OCI-LY1 (cell line): Measurements from ENCODE around the gene PGAM5.
A peak's percentile ranks its signal among the peaks of the same experiment; 100 is the strongest.

ENCODE experiments used
- H2AFZ ChIP-seq: fragments of 200-600 bp; sonication (generic), shearing (Covaris generic); 2 replicates; pipeline ENCODE4 v1.6.0; 2014; ENCODE audit warnings: antibody characterized with exemption, mild to moderate bottlenecking, low read length
- H3F3A ChIP-seq: fragments of 200-600 bp; sonication (generic), shearing (Covaris generic); 2 replicates; pipeline ENCODE4 v1.6.0; 2014; ENCODE audit warnings: mild to moderate bottlenecking, antibody characterized with exemption, low read length, moderate library complexity; ENCODE audit not compliant: insufficient read depth
- H3K27ac ChIP-seq: fragments of 200-600 bp; sonication (generic); 2 replicates; pipeline ENCODE4 v1.5.1; 2014; ENCODE audit warnings: low read length, mixed run types, mild to moderate bottlenecking, low read depth; ENCODE audit not compliant: poor library complexity, severe bottlenecking
- H3K27me3 ChIP-seq: fragments of 200-600 bp; sonication (generic); 2 replicates; pipeline ENCODE4 v1.6.0; 2014; ENCODE audit warnings: antibody characterized with exemption, mild to moderate bottlenecking, low read length, moderate library complexity; ENCODE audit not compliant: insufficient read depth
- H3K36me3 ChIP-seq: fragments of 200-600 bp; sonication (generic); 2 replicates; pipeline ENCODE4 v1.6.1; 2014; ENCODE audit warnings: mild to moderate bottlenecking, antibody characterized with exemption, low read length, moderate library complexity, mixed read lengths; ENCODE audit not compliant: insufficient read depth
- H3K4me1 ChIP-seq: fragments of 200-600 bp; sonication (generic); 2 replicates; pipeline ENCODE4 v1.5.1; 2014; ENCODE audit warnings: mild to moderate bottlenecking, low read length, moderate library complexity; ENCODE audit not compliant: insufficient read depth, severe bottlenecking
- H3K4me2 ChIP-seq: fragments of 200-600 bp; sonication (generic), shearing (Covaris generic); 2 replicates; pipeline ENCODE4 v1.6.1; 2014; ENCODE audit warnings: low read length
- H3K4me3 ChIP-seq: fragments of 200-600 bp; sonication (generic); 2 replicates; pipeline ENCODE4 v1.5.1; 2014; ENCODE audit warnings: low read length, low read depth, mild to moderate bottlenecking, mixed read lengths; ENCODE audit not compliant: poor library complexity, severe bottlenecking
- H3K79me2 ChIP-seq: fragments of 200-600 bp; shearing (Covaris generic); 2 replicates; pipeline ENCODE4 v1.6.1; 2016; ENCODE audit warnings: mixed run types, low read length, mixed read lengths; ENCODE audit not compliant: insufficient read depth
- H3K9ac ChIP-seq: fragments of 200-600 bp; sonication (generic), shearing (Covaris generic); 2 replicates; pipeline ENCODE4 v1.6.1; 2014; ENCODE audit warnings: mild to moderate bottlenecking, low read length, mixed read lengths
- H3K9me2 ChIP-seq: fragments of 200-600 bp; sonication (generic), shearing (Covaris generic); 2 replicates; pipeline ENCODE4 v1.6.1; 2014; ENCODE audit warnings: low read depth, mild to moderate bottlenecking, low read length, mixed read lengths
- H3K9me3 ChIP-seq: fragments of 200-600 bp; shearing (Covaris generic); 2 replicates; pipeline ENCODE4 v1.6.1; 2014; ENCODE audit warnings: low read length, mixed read lengths
- H4K20me1 ChIP-seq: fragments of 200-600 bp; sonication (generic), shearing (Covaris generic); 2 replicates; pipeline ENCODE4 v1.6.0; 2016; ENCODE audit warnings: mild to moderate bottlenecking, low read length; ENCODE audit not compliant: insufficient read depth
- EZH2 ChIP-seq: fragments of 200-600 bp; sonication (generic), shearing (Covaris generic); IDR thresholded peaks from 2 replicates; pipeline ENCODE4 v1.8.0; 2017; ENCODE audit warnings: borderline replicate concordance, mixed run types, mild to moderate bottlenecking, antibody characterized with exemption, low read length, moderate library complexity, mixed read lengths
- TF ChIP-seq, protein P1 (sequence below): fragments of 200-600 bp; sonication (generic), shearing (Covaris generic); IDR thresholded peaks from 2 replicates; pipeline ENCODE4 v1.5.1; 2017; ENCODE audit warnings: mild to moderate bottlenecking, antibody characterized with exemption, low read length, moderate library complexity, mixed read lengths

PGAM5 gene

DNA sequence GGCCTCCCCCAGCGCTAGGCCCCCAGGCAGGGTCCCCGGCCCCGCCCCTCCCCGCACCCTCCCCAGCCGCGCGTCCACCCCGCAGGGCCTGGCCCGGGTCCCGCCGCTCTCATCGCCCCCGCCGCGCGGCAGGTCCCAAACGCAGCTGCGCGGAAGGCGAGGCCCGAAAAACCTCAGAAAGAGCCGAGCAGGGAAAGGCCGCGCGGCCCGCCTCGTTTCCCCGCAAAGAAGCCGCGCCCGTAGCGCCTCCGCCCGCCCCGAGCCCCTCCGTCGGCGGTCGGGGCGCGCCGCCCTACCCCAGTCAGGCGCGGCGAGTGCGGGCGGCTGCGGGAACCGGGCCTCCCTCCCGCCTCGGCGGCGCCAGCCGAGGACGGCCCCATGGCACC, 23.8 kb upstream of the PGAM5 start:
- Histone ChIP-seq H3K9ac (peak overlapping the region; percentile 97), H4K20me1 (no peaks in the 10 kb centered on the region), H3K9me2 (no peaks in the 10 kb centered on the region), H3K9me3 (no peaks in the 10 kb centered on the region), H3F3A (peaks cover 4% of the 10 kb centered on the region; the same call in 1 of the 2 replicates), H2AFZ (no peak overlapping the region), H3K27ac (peak overlapping the region; percentile 18), H3K4me2 (peak overlapping the region; percentile 56), H3K4me1 (peaks cover 22% of the 10 kb centered on the region), H3K79me2 (peaks cover 35% of the 10 kb centered on the region), H3K4me3 (peak overlapping the region; percentile 97), H3K27me3 (no peaks in the 10 kb centered on the region), H3K36me3 (peaks cover 41% of the 10 kb centered on the region)
- TF ChIP-seq EZH2, result no peak
- TF ChIP-seq, protein P1, sequence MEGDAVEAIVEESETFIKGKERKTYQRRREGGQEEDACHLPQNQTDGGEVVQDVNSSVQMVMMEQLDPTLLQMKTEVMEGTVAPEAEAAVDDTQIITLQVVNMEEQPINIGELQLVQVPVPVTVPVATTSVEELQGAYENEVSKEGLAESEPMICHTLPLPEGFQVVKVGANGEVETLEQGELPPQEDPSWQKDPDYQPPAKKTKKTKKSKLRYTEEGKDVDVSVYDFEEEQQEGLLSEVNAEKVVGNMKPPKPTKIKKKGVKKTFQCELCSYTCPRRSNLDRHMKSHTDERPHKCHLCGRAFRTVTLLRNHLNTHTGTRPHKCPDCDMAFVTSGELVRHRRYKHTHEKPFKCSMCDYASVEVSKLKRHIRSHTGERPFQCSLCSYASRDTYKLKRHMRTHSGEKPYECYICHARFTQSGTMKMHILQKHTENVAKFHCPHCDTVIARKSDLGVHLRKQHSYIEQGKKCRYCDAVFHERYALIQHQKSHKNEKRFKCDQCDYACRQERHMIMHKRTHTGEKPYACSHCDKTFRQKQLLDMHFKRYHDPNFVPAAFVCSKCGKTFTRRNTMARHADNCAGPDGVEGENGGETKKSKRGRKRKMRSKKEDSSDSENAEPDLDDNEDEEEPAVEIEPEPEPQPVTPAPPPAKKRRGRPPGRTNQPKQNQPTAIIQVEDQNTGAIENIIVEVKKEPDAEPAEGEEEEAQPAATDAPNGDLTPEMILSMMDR, result no peak

DNA sequence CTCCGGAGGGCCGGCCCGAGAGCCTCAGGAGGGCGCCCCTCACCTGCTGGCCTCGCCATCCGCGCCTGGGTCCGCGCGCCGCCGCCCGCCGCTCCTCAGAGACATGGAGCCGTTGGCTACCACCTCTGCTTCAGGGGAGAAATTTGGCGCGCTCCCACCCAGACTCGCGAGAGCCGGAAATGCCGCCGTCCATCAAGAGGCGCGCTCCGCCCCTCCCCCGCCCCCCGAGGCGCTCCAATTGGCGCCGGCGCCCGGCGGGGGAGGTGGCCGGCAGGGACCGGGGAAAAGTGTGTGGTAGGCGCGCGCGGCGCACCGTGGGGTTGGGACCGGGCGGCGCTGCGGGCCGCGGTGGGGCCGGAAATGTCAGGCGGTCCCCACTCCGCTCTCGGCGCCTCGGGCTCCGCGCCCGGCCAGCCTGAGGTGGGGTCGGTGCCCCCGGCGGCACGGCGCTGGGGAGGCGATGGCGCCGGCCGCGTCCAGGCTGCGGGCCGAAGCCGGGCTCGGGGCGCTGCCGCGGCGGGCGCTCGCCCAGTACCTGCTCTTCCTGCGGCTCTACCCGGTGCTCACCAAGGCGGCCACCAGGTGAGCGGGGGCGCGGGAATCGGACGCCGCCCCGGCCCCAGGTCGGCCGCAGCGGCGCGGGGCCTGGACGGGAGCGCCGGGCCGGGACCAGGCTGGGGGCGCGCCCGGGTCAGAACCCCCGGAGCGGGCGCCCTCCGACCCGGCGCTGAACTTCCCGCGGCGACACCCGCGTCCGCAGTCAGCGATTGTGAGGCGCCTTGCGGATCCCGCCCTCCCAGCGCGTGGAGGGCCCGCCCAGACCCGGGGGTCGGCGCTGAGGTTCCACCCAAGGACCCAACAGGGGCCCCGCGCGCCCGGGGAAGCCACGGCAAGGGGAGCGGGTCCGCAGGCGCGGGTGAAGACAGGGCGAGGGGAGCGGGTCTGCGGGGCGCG, 23.2 kb upstream of the PGAM5 start, which contains the start of the genes POLE and PXMP2:
TSS of gene POLE (minus strand) at position 132 of the 954 bp plus-strand sequence. CDS start at position 105, 27 bp downstream.
TSS of gene PXMP2 (plus strand) at position 377 of the 954 bp plus-strand sequence. CDS start at position 461, 84 bp downstream.
- Histone ChIP-seq H3F3A (peaks cover 4% of the 10 kb centered on the region; the same call in 1 of the 2 replicates), H3K9ac (peak within 1 kb of the TSS; percentile 98), H3K4me3 (peak within 1 kb of the TSS; percentile 97), H4K20me1 (no peaks in the 10 kb centered on the region), H3K36me3 (peaks cover 41% of the 10 kb centered on the region), H3K4me1 (peaks cover 22% of the 10 kb centered on the region), H3K9me3 (no peaks in the 10 kb centered on the region), H2AFZ (no peak within 1 kb of the TSS), H3K27me3 (no peaks in the 10 kb centered on the region), H3K27ac (peak within 1 kb of the TSS; percentile 18), H3K79me2 (peaks cover 31% of the 10 kb centered on the region), H3K9me2 (no peaks in the 10 kb centered on the region), H3K4me2 (peak within 1 kb of the TSS; percentile 71)
- no peak for TF ChIP-seq EZH2
- TF ChIP-seq, protein P1, result 0 out of 2 replicates have a peak, but pooled peaks have one; percentile 10

DNA sequence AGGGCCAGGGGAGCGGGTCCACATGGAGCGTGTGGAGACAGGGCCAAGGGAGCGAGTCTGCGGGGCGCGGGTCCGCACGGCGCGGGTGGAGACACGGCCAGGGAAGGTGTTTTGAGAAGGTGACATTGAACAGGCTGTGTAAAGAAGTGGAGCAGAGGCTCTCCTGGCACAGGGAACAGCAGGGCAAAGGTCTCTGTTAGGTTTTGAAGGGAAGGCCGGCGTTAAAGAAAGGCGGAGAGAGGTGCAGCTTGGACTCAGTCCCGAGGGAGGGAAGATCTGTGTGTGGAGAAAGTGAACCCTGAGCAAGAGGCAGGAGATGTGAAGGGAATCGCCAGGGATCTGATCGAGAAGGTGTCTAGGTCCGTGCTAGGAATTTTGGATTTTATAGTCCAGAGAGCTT, 21.4 kb upstream of the PGAM5 start:
- Histone ChIP-seq H3K79me2 (peaks cover 17% of the 10 kb centered on the region), H4K20me1 (no peaks in the 10 kb centered on the region), H3K4me2 (peak overlapping the region; percentile 51), H3K9me3 (no peaks in the 10 kb centered on the region), H3K9ac (no peak overlapping the region; the same call in 1 of the 2 replicates), H3K27ac (no peak overlapping the region), H3K27me3 (no peaks in the 10 kb centered on the region), H3K36me3 (peaks cover 32% of the 10 kb centered on the region), H3F3A (peaks cover 4% of the 10 kb centered on the region; the same call in 1 of the 2 replicates), H3K4me1 (peaks cover 22% of the 10 kb centered on the region), H3K9me2 (no peaks in the 10 kb centered on the region), H3K4me3 (peak overlapping the region; percentile 46), H2AFZ (no peak overlapping the region)
- TF ChIP-seq EZH2, result no peak
- TF ChIP-seq, protein P1, result no peak
